Measurements from ENCODE around the gene CGB2. TPM values are rescaled to one million over a fixed set of nuclear protein-coding genes. Genes with fewer than 3 reads are reported as not detected.
"Not testable (repeated sequence)": the region's sequence is repeated elsewhere in the genome, so short reads cannot be mapped to it uniquely, and the experiment has no call there.

Gene CGB2
- total RNA-seq, 1 donor from 2014 or later = 0.52 TPM

DNA sequence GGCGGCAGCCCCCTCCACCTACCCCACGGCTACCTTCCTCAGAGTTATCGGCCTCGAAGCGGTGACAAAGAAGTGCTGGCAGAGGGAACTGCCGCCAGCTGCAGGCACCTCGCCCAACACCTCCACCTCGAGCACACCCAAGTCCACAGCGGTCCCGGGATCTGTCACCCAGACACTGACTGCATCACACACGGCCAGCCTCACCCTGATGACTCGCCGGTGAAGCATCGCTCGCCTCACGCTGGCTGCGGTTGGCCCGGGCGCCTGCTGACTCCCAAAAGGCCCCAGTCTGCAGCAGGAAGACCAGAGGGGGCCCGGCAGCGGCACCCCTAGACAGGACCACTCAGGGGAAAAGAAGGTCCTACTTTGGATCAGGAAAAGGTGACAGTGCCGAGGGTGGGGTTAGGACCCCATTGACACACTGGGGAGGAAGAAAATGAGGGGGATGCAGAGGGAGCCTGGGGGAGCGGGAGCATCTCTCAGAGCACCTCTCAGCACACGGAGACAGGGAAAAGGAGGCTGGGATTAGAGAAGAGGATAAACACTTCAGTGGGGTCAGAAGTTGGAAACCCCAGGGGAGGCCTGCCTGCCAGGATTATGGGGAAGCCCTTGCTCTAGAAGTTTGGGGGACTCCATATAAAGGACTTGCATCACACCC is 18.8 kb downstream of the CGB2 start:
- Histone ChIP-seq H2AFZ (ENCODE audit: low read depth, low read length) (peak overlapping the region; percentile 50), H3K4me2 (ENCODE audit: low read length) (peak overlapping the region; percentile 62), H3K27ac (ENCODE audit: low read depth, low read length) (peak overlapping the region; percentile 75), H3K9ac (ENCODE audit: low read length) (peak overlapping the region; percentile 63)
- peak; percentile 78 for DNase-seq (ENCODE audit: low read depth)
- FAIRE-seq; H3K4me3 ChIP-seq (ENCODE audit: insufficient read depth, low read depth, low read length); H3K4me1 ChIP-seq (ENCODE audit: insufficient read depth, low read length); H3K27me3 ChIP-seq (ENCODE audit: insufficient read depth, low read length); H3K9me3 ChIP-seq (ENCODE audit: insufficient read depth, low read depth, low read length); H3K79me2 ChIP-seq (ENCODE audit: insufficient read depth, low read length); H3K36me3 ChIP-seq (ENCODE audit: insufficient read depth, low read length); H3K27me3 Mint-ChIP-seq (ENCODE audit: low read depth, unreplicated experiment); H3K36me3 Mint-ChIP-seq (ENCODE audit: low read depth, unreplicated experiment); H4K20me1 ChIP-seq (ENCODE audit: insufficient read depth, low read length); H3K9me3 Mint-ChIP-seq (ENCODE audit: unreplicated experiment): not testable (repeated sequence)
- H3K4me3 Mint-ChIP-seq (ENCODE audit: unreplicated experiment) = peak overlapping the region; percentile 50
- peak overlapping the region; percentile 91 for H3K27ac Mint-ChIP-seq (ENCODE audit: unreplicated experiment)
- peaks cover 11% of the 10 kb centered on the region for H3K4me1 Mint-ChIP-seq (ENCODE audit: low read depth, unreplicated experiment)

DNA sequence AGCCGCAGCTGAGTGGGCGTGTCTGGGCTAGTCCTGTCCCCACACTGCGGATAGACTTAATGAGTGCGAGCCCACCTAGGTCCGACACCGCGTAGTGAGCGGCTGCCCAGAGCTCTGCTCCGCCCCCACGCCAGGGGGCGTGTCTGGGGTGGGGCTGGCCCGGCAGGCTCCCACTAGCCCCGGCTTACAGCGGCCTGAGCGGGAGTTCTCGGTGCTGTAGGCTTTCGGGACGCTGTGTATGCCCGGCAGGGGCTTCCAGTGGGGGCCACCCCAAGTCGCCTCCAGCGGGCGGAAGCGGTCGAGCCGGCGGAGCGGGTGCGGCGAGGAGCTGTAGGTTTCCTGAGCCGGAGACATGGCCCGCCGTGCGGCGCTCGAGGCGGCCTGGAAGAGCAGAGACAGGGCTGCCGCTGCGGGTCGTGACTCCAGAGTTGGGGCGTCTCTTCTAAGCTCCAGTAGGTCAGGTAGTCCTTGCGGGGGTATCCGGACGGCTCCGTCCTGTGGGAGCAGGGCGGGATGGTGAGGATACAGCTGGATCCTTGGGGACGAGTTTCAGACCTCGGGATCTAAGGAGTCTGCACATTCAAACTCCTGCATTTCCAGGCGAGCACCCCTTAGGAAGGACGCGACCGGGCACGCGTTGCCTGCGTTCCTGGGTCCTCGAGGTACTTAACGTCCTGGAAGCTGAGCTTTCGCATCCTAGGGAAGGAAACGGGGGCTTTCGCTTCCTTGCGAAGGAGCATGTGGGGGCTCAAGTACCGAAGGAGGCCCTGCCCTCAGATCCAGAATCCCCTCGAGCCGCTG is 24.6 kb downstream of the CGB2 start:
- H3K4me3 ChIP-seq (ENCODE audit: insufficient read depth, low read depth, low read length) = peak overlapping the region; percentile 81
- H3K4me1 ChIP-seq (ENCODE audit: insufficient read depth, low read length) = peaks cover 19% of the 10 kb centered on the region
- H3K36me3 ChIP-seq (ENCODE audit: insufficient read depth, low read length) = no peaks in the 10 kb centered on the region
- H3K27me3 Mint-ChIP-seq (ENCODE audit: low read depth, unreplicated experiment) = peaks cover 10% of the 10 kb centered on the region
- H3K9me3 ChIP-seq (ENCODE audit: insufficient read depth, low read depth, low read length) = no peaks in the 10 kb centered on the region
- H3K4me1 Mint-ChIP-seq (ENCODE audit: low read depth, unreplicated experiment) = peaks cover 11% of the 10 kb centered on the region
- peaks cover 7% of the 10 kb centered on the region for H3K36me3 Mint-ChIP-seq (ENCODE audit: low read depth, unreplicated experiment)
- H4K20me1 ChIP-seq (ENCODE audit: insufficient read depth, low read length) = peaks cover 29% of the 10 kb centered on the region
- FAIRE-seq (no peak), DNase-seq (ENCODE audit: low read depth) (peak; percentile 35)
- peak overlapping the region; percentile 93 for H3K4me3 Mint-ChIP-seq (ENCODE audit: unreplicated experiment)
- H3K27ac Mint-ChIP-seq (ENCODE audit: unreplicated experiment) = peak overlapping the region; percentile 69
- H3K27me3 ChIP-seq (ENCODE audit: insufficient read depth, low read length) = no peaks in the 10 kb centered on the region
- no peak for TF ChIP-seq EZH2 (IDR thresholded peaks at IDR 0.05; ENCODE audit: insufficient read depth, low read length)
- TF ChIP-seq, protein P1, sequence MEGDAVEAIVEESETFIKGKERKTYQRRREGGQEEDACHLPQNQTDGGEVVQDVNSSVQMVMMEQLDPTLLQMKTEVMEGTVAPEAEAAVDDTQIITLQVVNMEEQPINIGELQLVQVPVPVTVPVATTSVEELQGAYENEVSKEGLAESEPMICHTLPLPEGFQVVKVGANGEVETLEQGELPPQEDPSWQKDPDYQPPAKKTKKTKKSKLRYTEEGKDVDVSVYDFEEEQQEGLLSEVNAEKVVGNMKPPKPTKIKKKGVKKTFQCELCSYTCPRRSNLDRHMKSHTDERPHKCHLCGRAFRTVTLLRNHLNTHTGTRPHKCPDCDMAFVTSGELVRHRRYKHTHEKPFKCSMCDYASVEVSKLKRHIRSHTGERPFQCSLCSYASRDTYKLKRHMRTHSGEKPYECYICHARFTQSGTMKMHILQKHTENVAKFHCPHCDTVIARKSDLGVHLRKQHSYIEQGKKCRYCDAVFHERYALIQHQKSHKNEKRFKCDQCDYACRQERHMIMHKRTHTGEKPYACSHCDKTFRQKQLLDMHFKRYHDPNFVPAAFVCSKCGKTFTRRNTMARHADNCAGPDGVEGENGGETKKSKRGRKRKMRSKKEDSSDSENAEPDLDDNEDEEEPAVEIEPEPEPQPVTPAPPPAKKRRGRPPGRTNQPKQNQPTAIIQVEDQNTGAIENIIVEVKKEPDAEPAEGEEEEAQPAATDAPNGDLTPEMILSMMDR (IDR thresholded peaks at IDR 0.05; ENCODE audit: insufficient read depth, low read depth, low read length) = no peak
- H3K9me3 Mint-ChIP-seq (ENCODE audit: unreplicated experiment) = no peaks in the 10 kb centered on the region
- H3K27ac ChIP-seq (ENCODE audit: low read depth, low read length) = peak overlapping the region; percentile 23
- peak overlapping the region; percentile 78 for H2AFZ ChIP-seq (ENCODE audit: low read depth, low read length)
- H3K79me2 ChIP-seq (ENCODE audit: insufficient read depth, low read length) = peaks cover 52% of the 10 kb centered on the region
- H3K4me2 ChIP-seq (ENCODE audit: low read length) = peak overlapping the region; percentile 90
- peak overlapping the region; percentile 81 for H3K9ac ChIP-seq (ENCODE audit: low read length)

DNA sequence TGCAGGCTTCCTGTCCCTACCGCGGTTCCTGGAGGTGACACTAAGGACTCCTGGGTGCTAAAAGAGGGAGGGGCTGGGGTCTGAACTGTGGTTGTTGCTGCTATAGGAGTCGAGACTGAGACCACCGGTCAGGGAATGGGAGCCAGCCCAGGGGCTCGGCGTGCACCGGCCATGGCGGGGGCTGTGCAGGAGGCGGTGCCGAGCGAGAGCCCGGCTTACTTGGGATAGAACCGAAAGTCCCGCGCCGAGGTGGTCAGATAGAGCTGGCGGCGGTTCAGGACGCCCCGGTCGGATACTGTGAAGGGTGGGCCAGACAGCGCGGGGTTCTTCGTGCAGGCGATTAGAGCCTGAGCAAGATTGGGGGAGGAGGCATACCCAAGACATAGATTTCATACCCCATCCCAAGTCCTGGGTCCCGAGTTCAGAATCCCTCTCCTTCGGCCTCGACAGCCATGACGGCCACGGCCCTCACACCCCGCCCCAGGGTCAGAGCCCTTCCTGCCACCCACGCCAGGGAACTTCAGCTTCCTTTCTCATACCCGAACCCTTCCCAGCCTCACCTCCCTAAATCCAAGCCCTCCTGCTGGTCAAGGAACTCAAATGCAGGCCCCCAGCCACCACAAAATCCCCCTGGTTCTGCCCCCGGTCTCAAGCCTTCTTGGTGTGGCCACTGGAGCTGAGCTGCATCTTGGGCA is 25.4 kb downstream of the CGB2 start:
- not testable (repeated sequence) for FAIRE-seq

More for the DNA sequence above, 25.4 kb downstream of the CGB2 start:
- not testable (repeated sequence) for H3K27me3 ChIP-seq (ENCODE audit: insufficient read depth, low read length); H3K36me3 Mint-ChIP-seq (ENCODE audit: low read depth, unreplicated experiment); H3K36me3 ChIP-seq (ENCODE audit: insufficient read depth, low read length); H3K9me3 Mint-ChIP-seq (ENCODE audit: unreplicated experiment); DNase-seq (ENCODE audit: low read depth); H3K9me3 ChIP-seq (ENCODE audit: insufficient read depth, low read depth, low read length)
- Histone ChIP-seq H3K27ac (ENCODE audit: low read depth, low read length) (peak overlapping the region; percentile 23), H3K79me2 (ENCODE audit: insufficient read depth, low read length) (peaks cover 59% of the 10 kb centered on the region), H4K20me1 (ENCODE audit: insufficient read depth, low read length) (peaks cover 37% of the 10 kb centered on the region), H3K9ac (ENCODE audit: low read length) (peak overlapping the region; percentile 81), H3K4me1 (ENCODE audit: insufficient read depth, low read length) (peaks cover 19% of the 10 kb centered on the region), H3K4me3 (ENCODE audit: insufficient read depth, low read depth, low read length) (peak overlapping the region; percentile 81), H3K4me2 (ENCODE audit: low read length) (peak overlapping the region; percentile 90), H2AFZ (ENCODE audit: low read depth, low read length) (peak overlapping the region; percentile 78)
- Mint-ChIP-seq H3K27ac (ENCODE audit: unreplicated experiment) (peak overlapping the region; percentile 93), H3K4me1 (ENCODE audit: low read depth, unreplicated experiment) (peaks cover 11% of the 10 kb centered on the region), H3K27me3 (ENCODE audit: low read depth, unreplicated experiment) (peaks cover 10% of the 10 kb centered on the region), H3K4me3 (ENCODE audit: unreplicated experiment) (peak overlapping the region; percentile 93)
